SJSA1 (cell line): ENCODE data around the gene SNX15. TPM values are rescaled to one million over a fixed set of nuclear protein-coding genes. Genes with fewer than 3 reads are reported as not detected.
"Not testable (repeated sequence)": the region's sequence is repeated elsewhere in the genome, so short reads cannot be mapped to it uniquely, and the experiment has no call there.

ENCODE experiments used
- DNase-seq, 2 experiments: peaks; one replicate each; pipeline ENCODE4 v3.0.0-alpha.2; 2015 to 2020; ENCODE audit warnings: low spot score in 2 of 2, low read depth in 1 of 2
- H3K27ac ChIP-seq: fragments of 250-450 bp; sonication (Bioruptor Pico); 2 replicates; pipeline ENCODE4 v1.5.1; 2020; ENCODE audit warnings: mild to moderate bottlenecking, moderate library complexity
- H3K27me3 ChIP-seq: fragments of 250-450 bp; sonication (Bioruptor Pico); replicated peaks from 2 replicates; pipeline ENCODE4 v1.5.1; 2020; ENCODE audit warnings: mild to moderate bottlenecking, moderate library complexity
- H3K36me3 ChIP-seq: fragments of 250-450 bp; sonication (Bioruptor Pico); 2 replicates; pipeline ENCODE4 v1.5.1; 2020; ENCODE audit warnings: mild to moderate bottlenecking
- H3K4me1 ChIP-seq: fragments of 250-450 bp; sonication (Bioruptor Pico); replicated peaks from 2 replicates; pipeline ENCODE4 v1.6.1; 2021; ENCODE audit warnings: mild to moderate bottlenecking
- H3K4me3 ChIP-seq: fragments of 250-450 bp; sonication (Bioruptor Pico); 2 replicates; pipeline ENCODE4 v1.5.1; 2020; ENCODE audit warnings: mild to moderate bottlenecking
- H3K9me3 ChIP-seq: fragments of 250-450 bp; sonication (Bioruptor Pico); replicated peaks from 2 replicates; pipeline ENCODE4 v1.5.1; 2020; ENCODE audit warnings: mild to moderate bottlenecking
- total RNA-seq: library from RNA; depleted of rRNA; stranded (reverse); fragments of >200 nt; shearing (Covaris generic); gene quantifications from 2 replicates; pipeline ENCODE4 v1.2.3, GENCODE V29; 2014; rRNA removed

SNX15 gene
- total RNA-seq, result 35.3 and 36.9 TPM in 2 replicates

DNA sequence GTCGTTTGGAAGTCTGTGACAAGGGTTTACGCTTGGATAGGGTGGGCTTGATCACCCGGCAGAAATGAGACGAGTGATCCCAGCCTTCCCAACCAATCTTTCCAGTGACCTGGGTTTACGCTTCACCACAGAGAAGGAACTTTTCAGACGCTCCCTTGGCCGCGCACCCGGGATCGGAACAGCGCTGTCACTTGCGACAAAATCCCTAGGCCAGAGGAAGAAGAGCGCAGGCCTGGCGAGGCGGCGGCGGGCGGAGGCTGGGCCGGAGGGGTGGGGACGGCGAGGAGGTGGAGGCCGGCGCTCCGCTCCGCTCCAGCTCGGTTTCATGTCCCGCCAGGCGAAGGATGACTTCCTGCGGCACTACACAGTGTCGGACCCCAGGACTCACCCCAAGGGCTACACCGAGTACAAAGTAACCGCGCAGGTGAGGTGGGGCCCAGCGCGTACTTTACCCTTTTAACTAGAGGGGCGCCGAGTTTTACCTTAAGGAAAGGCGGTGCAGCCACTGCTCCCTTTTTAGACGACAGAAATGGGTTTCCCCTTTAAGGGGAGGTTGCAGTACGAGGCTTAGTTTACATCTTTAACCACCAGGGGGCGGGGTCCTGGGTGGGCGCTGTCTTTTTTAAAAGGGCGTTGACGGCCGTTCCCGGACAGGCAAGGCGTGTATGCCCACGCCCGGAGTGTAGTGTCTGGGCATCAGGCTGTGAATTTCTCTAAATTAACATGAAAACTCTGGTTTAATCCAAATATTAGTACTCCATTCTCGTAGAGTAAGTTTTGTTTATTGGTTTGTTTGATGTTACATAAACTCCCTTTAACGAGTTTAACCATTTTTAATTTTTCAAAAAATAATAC, at the start of gene SNX15:
TSS of gene SNX15 (plus strand) at position 227 of the 855 bp plus-strand sequence. CDS start at position 326, 99 bp downstream.
- Histone ChIP-seq H3K4me3 (peak within 1 kb of the TSS; percentile 52), H3K27me3 (no peaks in the 10 kb centered on the region), H3K9me3 (no peaks in the 10 kb centered on the region), H3K27ac (peak within 1 kb of the TSS; percentile 5; the same call in 1 of the 2 replicates), H3K36me3 (peaks cover 4% of the 10 kb centered on the region), H3K4me1 (peaks cover 12% of the 10 kb centered on the region)
- peak; percentile 99 to 100 for DNase-seq

DNA sequence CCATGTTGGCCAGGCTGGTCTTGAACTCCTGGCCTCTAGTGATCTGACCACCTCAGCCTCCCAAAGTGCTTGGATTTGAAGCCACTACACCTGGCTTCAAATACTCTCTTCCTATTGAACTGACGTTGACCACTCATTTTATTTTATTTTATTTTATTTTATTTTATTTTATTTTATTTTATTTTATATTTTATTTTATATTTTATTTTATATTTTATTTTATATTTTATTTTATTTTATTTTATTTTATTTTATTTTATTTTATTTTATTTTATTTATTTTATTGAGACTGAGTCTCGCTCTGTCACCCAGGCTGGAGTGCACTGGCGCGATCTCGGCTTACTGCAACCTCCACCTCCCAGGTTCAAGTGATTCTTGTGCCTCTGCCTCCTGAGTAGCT, 43.9 kb upstream of the SNX15 start:
- peaks cover 20% of the 10 kb centered on the region for H3K27me3 ChIP-seq
- H3K27ac ChIP-seq, H3K4me3 ChIP-seq, H3K36me3 ChIP-seq, H3K4me1 ChIP-seq, DNase-seq, H3K9me3 ChIP-seq: not testable (repeated sequence)

GRCh38 chr11:64987998-64988854, 39.0 kb upstream of the SNX15 start:
- Histone ChIP-seq H3K9me3 (no peaks in the 10 kb centered on the region), H3K36me3 (no peaks in the 10 kb centered on the region), H3K27me3 (no peaks in the 10 kb centered on the region), H3K27ac (no peak overlapping the region), H3K4me1 (peaks cover 11% of the 10 kb centered on the region), H3K4me3 (no peak overlapping the region)
- DNase-seq, result no peak

- Histone ChIP-seq H3K4me3 (no peak overlapping the region), H3K36me3 (no peaks in the 10 kb centered on the region)
- no peak for DNase-seq
Observed at GRCh38 chr11:64989416-64989815, 37.8 kb upstream of the SNX15 start.

DNA sequence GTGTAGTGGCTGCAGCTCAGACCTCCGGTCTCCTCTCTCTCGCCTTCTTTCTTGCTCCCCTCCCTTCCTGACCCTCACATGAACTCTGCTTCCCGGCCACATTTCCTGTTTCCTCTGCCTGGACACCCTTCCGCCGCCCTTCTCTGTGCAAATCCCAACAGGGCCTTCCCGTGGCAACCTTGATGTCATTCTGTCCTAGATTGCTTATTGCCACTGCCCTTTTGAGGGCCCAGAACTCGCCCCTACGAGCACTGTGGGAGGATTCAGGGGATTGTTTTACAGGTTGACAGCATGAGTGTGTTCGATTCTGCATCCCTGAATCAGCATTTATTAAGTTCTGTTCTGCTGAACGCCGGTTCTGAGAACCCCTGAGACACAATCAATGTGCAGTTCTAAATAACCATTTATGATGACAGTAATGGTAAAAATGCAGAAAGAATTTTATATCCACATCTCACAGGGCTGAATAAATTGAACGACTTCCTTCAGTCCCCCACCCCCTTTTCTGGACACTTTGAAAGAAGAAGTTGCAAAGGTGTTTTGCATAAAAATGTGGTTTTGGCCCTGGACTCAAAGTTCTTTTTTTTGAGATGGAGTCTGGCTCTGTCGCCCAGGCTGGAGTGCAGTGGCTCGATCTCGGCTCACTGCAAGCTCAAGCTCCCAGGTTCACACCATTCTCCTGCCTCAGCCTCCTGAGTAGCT, 36.9 kb upstream of the SNX15 start:
- Histone ChIP-seq H3K4me1 (peaks cover 11% of the 10 kb centered on the region), H3K4me3 (no peak overlapping the region), H3K9me3 (no peaks in the 10 kb centered on the region), H3K27me3 (no peaks in the 10 kb centered on the region), H3K27ac (no peak overlapping the region), H3K36me3 (no peaks in the 10 kb centered on the region)
- DNase-seq, result no peak

More at GRCh38 chr11:64989416-64989815, 37.8 kb upstream of the SNX15 start:
- Histone ChIP-seq H3K27ac (no peak overlapping the region), H3K9me3 (no peaks in the 10 kb centered on the region), H3K4me1 (peaks cover 11% of the 10 kb centered on the region), H3K27me3 (no peaks in the 10 kb centered on the region)

DNA sequence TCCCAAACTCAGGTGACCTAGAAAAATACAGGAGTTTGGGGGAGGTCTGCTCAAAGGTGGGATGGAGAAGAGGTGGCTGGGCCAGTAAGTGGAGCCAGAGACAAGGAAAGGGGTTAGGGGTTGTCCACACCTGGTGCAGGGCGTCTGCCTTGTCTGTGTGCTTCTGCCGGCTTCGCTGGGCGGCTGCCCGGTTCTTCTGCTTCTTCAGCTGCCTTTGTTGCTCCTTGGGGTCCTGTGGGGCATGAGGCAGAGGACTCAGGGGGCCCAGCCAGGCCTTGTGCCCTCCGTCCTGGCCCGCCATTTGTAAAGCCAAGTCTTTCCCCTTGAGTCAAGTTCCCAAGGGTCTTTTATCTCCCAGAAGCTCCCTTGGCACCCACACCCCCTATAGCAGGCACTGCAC, 32.9 kb upstream of the SNX15 start:
- Histone ChIP-seq H3K4me3 (no peak overlapping the region), H3K4me1 (peaks cover 21% of the 10 kb centered on the region), H3K27me3 (no peaks in the 10 kb centered on the region), H3K9me3 (no peaks in the 10 kb centered on the region), H3K36me3 (no peaks in the 10 kb centered on the region), H3K27ac (no peak overlapping the region)
- DNase-seq, result no peak

DNA sequence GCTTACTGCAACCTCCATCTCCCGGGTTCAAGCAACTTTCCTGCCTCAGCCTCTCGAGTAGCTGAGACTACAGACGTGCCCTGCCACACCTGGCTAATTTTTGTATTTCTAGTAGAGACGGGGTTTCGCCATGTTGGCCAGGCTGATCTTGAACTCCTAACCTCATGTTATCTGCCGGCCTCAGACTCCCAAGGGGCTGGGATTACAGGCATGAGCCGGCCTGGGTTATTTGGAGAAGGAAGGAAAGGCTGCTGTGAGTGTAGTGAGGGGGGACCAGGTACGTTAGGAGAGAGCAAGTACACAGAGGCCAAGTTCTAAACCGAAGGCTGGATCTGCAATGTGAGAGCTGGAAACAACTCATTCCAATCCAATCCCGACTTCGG, 30.9 kb upstream of the SNX15 start:
- Histone ChIP-seq H3K36me3 (no peaks in the 10 kb centered on the region), H3K9me3 (no peaks in the 10 kb centered on the region), H3K4me1 (peaks cover 10% of the 10 kb centered on the region), H3K27ac (no peak overlapping the region), H3K4me3 (no peak overlapping the region), H3K27me3 (no peaks in the 10 kb centered on the region)
- DNase-seq, result no peak

GRCh38 chr11:64996710-64997380, 30.4 kb upstream of the SNX15 start, which contains the start of gene BATF2:
TSS of gene BATF2 (minus strand) at chr11:64996971. CDS start at chr11:64996914, 57 bp downstream.
- Histone ChIP-seq H3K36me3 (no peaks in the 10 kb centered on the region), H3K27me3 (no peaks in the 10 kb centered on the region), H3K4me3 (no peak within 1 kb of the TSS), H3K27ac (no peak within 1 kb of the TSS), H3K4me1 (peaks cover 10% of the 10 kb centered on the region), H3K9me3 (no peaks in the 10 kb centered on the region)
- peak; percentile 49 to 77 for DNase-seq

DNA sequence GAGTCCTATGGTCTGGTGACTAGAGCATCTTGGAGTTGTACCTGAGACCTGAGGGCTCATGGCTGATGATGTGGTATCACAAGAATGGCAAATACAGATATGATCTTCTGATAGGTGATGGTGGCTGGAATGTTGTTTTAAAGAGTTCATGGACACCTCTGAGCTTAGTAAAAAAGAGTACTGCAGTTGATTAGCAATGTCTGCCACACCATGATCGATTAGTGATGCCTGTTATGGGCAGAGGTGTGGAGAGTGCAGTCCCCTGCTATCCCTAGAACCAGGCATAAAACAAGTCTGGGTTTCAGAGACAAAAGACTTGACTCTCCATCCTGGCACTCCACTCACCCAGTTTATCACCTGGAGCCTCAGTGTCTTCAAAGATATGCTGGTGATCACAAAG, 29.1 kb upstream of the SNX15 start:
- Histone ChIP-seq H3K4me3 (no peak overlapping the region), H3K27ac (no peak overlapping the region), H3K27me3 (no peaks in the 10 kb centered on the region), H3K4me1 (peaks cover 10% of the 10 kb centered on the region), H3K9me3 (no peaks in the 10 kb centered on the region), H3K36me3 (no peaks in the 10 kb centered on the region)
- DNase-seq, result no peak

GRCh38 chr11:64998690-64999431, 28.4 kb upstream of the SNX15 start:
- Histone ChIP-seq H3K4me1 (peaks cover 10% of the 10 kb centered on the region), H3K27me3 (no peaks in the 10 kb centered on the region), H3K9me3 (no peaks in the 10 kb centered on the region), H3K36me3 (no peaks in the 10 kb centered on the region), H3K27ac (no peak overlapping the region), H3K4me3 (no peak overlapping the region)
- DNase-seq, result no peak

DNA sequence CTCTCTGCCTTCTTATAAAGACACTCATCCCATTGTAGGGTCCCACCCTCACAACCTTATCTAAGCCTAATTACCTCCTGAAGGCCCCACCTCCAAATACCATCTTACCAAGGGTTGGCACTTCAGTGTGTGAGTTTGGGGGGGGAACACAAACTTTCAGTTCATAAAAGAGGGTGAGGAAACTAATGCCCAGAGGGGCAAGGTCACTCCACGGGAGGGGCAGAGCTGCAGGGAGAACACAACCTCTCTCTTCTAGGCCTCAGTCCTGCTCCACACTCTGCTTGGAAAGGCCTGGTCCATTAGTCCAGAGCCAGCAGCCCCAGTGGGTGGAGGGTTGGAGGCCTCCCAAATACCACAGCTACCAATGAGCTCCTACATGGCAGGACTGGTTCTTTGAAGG, 27.8 kb upstream of the SNX15 start:
- no peak for DNase-seq
- H3K4me1 ChIP-seq, result peaks cover 10% of the 10 kb centered on the region
- H3K9me3 ChIP-seq, result no peaks in the 10 kb centered on the region
- H3K4me3 ChIP-seq, result no peak overlapping the region
- no peak overlapping the region for H3K27ac ChIP-seq
- no peaks in the 10 kb centered on the region for H3K36me3 ChIP-seq
- no peaks in the 10 kb centered on the region for H3K27me3 ChIP-seq

GRCh38 chr11:65002706-65003105, 24.5 kb upstream of the SNX15 start:
- Histone ChIP-seq H3K4me1 (peaks cover 16% of the 10 kb centered on the region), H3K36me3 (no peaks in the 10 kb centered on the region), H3K27me3 (no peaks in the 10 kb centered on the region), H3K9me3 (no peaks in the 10 kb centered on the region), H3K4me3 (no peak overlapping the region), H3K27ac (no peak overlapping the region)
- no peak for DNase-seq
